ENCODE results near the gene IGSF8.
"Not testable (repeated sequence)": the region's sequence is repeated elsewhere in the genome, so short reads cannot be mapped to it uniquely, and the experiment has no call there.

Gene IGSF8

DNA sequence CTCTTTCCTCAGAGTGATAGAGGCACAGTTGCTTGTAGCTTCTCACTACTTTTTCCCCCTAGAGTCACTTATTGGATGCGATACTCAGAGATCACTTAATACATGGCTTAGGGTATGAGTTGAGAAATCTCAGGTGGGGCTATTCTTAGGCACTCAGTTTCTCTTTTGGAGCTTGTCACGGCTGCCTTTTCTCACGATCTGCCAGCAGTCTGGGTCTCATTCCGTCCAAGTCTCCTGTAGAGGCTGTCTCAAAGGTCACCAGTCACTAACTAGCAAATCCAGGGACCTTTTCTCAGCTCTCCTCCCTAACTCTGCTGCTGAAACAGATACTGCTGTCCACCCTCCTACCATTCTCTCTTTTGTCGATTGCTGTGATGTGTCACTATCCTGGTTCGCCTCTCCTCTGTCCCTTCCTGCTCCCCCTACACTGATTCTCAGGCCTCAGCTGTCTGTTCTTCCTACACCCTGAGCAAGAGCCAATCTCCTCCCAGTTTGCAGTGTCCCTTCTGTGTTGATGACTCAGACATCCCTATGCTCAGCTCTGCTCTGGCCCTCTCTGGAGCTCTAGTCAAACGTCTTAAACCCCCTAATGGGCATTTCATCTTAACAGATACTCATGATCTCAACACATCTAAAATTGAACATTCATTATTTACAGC lies 29.6 kb upstream of the IGSF8 start:
- DNase-seq, result no peak

GRCh38 chr1:160127381-160127780 lies 29.0 kb upstream of the IGSF8 start:
- DNase-seq, result no peak

GRCh38 chr1:160126342-160126741 lies 27.9 kb upstream of the IGSF8 start:
- DNase-seq, result not testable (repeated sequence)

DNA sequence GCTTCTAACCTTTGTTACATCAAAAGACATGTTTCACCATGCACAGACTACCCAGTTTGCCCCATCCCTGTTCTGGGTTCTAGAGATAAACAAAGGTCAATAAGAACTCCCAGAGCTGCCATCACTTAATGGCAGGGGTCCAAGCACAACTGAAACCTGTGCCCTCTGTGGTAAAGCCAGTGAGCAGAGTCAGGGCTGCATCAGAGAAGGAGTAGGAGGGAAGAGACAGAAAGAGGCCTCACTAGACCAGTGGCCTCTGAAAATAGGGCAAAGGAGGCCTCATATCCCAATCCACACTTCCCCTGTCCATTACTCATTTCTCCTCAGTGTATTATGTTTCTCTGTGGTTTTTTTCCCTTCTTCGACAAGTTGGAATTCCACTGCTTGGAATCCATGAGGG lies 27.3 kb upstream of the IGSF8 start:
- DNase-seq, result no peak

DNA sequence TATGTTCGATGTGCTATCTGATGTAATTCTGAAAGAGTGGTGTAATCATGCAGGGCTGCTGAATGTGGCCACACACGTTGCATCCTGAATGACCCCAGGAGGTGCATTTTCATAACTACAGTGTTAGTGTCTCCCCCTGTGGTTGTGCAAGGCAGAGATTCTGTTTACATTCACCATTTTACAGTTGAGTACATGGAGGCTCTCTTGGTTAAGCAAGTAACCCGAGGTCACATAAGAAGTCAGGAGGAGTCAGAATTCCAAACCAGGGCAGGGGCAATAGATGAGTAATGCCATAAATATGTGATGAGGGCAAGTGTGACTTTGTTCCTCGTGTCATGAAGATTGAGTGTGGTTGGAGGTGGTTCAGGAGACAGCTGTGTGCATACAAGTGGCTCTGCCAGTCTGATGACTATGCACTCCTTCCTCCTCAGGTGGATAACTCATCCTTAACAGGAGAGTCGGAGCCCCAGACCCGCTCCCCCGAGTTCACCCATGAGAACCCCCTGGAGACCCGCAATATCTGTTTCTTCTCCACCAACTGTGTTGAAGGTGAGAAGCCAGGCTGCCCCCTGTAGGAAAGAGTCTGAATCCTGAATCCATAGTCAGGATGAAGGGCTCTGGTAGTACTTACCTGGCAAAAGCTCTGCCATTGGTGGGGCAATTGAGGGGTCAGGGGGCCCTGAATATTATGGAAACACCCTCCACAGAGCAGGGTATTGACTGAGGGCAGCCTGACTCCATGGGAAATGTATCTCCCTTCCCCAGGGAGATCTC lies 26.5 kb upstream of the IGSF8 start:
- no peak for DNase-seq

- DNase-seq, result no peak
These were observed 25.3 kb upstream of the IGSF8 start for GRCh38 chr1:160123726-160124125.

- DNase-seq, result no peak
These were observed 24.6 kb upstream of the IGSF8 start for GRCh38 chr1:160122978-160123495.

DNA sequence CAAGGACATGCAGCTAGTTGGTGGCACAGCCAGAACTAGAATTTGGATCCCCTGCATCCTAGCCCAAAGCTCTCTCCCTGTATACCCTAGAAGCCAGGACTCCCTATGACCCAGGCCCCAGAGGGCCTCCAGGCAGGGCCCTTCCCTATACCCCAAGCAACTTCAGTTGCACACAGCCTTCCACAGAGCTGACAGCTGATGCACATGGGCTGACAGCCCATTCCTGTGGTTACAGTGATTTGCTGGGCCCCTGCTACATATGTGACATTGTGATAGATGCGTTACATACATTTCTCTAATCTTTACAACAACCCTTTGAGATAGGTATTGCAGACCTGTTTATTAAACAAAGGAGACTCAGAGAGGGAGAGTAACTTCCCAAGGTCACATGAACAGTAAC lies 23.0 kb upstream of the IGSF8 start:
- no peak for DNase-seq

DNA sequence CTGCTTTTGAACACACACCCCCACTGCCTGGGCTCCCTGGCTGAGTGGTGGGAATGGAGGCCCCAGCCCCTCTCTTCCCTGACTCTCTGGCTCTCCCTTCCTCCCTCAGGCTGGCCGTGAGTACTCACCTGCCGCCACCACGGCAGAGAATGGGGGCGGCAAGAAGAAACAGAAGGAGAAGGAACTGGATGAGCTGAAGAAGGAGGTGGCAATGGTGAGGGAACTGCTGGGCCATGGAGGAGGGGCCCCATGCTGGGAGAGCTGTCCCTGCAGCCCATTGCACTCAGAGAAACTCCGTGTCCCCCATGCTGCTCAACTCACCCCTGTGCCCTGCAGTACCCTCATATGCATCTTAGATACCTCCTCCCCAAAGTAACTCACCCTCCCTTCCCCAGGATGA lies 22.4 kb upstream of the IGSF8 start:
- DNase-seq, result no peak

- DNase-seq, result peak in 1 of 56 donors; percentile 11
These were observed 20.5 kb upstream of the IGSF8 start for GRCh38 chr1:160118928-160119327.

GRCh38 chr1:160117709-160118183 lies 19.3 kb upstream of the IGSF8 start:
- peak in 54 of 56 donors; percentile 17 to 95 (median 75) for DNase-seq

- DNase-seq, result no peak
These were observed 18.9 kb upstream of the IGSF8 start for GRCh38 chr1:160117300-160117699.

DNA sequence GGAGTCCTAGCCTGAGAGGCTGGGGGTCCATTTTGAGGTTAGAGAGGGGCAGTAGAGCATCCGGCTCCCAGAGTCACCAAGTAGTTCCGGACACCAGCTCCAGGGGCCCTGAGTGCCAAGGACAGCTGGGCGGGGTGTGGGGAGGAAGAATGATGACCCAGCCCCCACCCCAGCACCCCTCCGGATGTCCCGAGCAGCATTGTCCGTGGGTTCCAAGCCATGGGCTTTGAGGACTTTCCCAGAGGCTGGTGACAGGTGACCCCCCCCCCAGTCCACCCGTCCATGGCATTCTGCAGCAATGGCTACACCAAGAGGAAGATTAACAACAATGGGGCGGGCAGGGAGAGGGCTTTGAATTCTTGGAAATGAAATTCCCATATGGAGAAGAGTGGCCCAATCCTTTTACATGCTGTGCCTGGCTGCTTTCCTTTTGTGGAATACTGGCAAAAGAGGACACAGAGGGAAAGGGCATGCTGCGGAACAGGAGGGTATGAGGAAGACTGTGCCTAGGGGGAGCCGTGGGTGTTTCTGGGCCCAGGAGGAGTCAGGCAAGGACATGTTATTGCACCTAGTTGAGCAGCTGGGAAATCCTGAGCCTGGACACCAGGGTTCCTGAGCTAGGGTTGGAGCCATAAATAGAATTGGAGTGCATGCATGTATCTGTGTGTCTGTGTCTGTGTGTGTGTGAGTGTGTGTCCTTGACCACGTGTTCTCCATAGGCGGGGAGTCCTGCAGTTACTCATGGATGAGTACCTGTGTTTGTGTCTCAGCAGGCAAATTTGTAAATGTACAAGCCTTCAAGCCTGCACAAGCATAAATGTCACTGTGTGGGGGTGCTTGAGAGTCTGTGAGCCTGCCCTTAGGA lies 18.1 kb upstream of the IGSF8 start:
- peak in 4 of 56 donors; percentile 13 to 17 (median 17) for DNase-seq

DNA sequence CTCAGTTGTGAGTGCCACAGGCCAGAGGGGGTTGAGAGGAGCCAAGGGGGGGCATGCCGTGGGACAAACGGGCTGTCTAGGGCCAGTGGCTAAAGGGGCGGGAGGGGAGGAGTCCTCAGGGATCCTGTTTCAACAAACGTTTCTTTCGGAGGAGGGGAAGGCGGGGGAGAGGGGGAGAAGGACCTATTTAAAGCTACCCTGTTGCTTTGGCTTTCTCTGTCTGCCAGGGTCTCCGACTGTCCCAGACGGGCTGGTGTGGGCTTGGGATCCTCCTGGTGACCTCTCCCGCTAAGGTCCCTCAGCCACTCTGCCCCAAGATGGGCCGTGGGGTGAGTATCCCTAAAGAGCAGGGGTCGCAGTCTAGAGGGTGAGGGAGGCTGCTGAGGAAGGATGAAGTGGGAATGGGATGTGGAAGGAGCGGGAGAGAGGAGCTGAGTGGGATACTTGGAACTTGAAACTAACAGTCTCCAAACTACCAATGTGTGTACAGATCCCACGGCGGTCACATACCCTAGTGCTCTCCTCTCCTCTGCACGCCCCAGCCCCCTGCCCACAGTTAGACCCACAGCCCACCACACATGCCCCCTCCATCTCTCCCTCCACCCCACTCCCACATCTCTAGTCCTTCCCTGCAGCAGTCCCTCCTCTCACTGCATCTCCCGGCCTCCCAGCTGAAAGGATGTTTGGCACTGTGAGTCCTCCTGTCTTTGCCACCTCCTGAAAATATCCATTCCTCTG lies 17.3 kb upstream of the IGSF8 start, which contains the start of gene ATP1A2:
Gene ATP1A2, plus strand, starts transcription at position 215 of the 738 bp plus-strand sequence. Its CDS starts 103 bp downstream, at position 318.
- DNase-seq, result peak in 26 of 56 donors; percentile 25 to 78 (median 47)

DNA sequence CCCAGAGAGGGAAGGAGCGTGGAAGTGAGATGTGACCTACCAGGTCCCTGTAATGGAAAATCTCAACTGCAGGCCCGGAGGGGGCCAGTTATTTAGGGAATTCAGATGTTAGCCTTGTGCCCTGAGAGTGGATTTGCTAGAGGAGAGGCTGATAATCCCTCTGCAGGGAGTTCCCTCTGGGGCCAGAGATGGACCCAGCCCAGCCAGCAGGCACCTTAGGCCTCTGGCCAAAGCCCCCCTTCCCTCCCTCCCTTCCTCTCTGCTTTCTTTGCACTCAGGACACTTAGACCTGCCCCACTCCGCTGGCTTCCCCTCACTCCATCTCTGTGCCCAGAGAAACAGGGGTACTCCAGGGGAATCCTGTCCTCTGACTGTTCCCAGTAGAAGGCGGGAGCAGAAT lies 15.7 kb upstream of the IGSF8 start:
- peak in 31 of 56 donors; percentile 8 to 76 (median 44) for DNase-seq

- peak in 5 of 56 donors; percentile 11 to 37 (median 28) for DNase-seq
These were observed 15.0 kb upstream of the IGSF8 start for GRCh38 chr1:160113407-160113806.

DNA sequence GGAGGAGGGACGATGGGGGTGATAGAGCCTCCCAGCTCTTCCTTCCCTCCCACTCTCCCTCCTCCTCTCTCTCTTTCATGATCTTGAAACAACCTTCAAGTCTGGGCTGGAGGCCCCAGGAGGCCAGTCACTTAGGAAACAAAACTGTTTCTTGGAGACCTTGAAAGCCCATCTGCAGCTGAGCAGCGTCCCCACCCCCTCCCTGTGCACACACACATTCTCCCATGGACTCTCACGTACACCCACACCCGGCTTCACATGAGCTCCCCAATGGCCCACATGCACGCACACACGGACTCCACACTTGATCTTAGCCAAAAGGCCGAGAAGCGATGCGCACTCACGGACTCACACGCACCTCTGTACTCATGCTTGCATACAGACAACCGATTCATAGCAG lies 13.9 kb upstream of the IGSF8 start:
- peak in 4 of 56 donors; percentile 8 to 43 (median 24) for DNase-seq

DNA sequence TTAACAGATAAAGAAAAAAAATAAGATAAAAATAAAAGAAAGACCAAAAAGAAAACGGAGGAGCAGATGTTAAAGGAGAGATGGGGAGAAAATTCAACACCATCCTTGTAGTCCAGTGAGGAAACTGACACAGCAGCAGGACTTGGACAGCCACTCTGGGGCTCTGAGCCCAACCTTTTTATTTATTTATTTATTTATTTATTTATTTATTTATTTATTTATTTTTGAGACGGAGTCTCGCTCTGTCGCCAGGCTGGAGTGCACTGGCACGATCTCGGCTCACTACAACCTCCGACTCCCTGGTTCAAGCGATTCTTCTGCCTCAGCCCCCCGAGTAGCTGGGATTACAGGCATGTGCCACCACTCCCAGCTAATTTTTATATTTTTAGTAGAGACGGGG lies 13.0 kb upstream of the IGSF8 start:
- not testable (repeated sequence) for DNase-seq

GRCh38 chr1:160109686-160110085 lies 11.3 kb upstream of the IGSF8 start:
- no peak for DNase-seq

DNA sequence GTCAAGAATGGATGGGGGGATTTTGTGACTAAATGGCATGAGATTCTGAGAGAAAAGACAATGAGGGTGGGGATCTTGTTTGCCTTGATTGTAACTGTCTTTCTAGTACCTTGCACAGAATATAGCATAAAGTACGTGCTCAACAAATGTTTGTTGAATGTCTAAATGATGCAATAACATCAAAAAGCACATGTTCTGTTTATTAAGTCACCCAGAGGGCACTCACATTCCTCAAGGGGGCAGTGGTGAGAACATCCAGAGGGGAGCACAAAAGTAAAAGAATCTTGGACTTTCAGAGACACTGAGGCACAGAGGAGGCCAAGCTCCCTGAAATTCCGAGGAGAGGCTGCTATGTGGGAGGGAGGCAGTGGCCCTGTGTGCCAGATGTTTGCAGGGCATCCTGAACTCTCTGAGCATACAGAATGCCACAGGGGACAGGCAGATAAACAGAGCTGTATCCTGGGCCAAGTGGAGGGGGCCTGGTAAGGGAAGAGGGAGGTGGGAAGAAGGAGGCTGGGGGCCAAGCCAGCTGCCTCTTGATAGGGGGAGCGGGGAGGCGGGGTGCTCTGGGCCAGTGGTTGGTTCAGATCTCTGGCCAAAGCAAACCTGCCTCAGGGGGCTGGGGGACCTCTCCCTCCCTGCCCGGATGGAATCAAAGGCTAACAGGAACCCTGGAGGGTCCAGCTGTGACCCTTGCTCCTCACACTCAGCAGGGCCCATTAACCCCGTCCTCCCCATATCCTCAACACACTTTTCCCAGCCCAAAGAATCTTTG lies 10.7 kb upstream of the IGSF8 start:
- DNase-seq, result peak in 6 of 56 donors; percentile 6 to 45 (median 27)
